Astrocyte (in vitro differentiated cells and primary cell): ENCODE data around the gene METTL25. TPM values are rescaled to one million over a fixed set of nuclear protein-coding genes. Genes with fewer than 3 reads are reported as not detected.

Source experiments
- DNase-seq: peaks from one replicate; pipeline ENCODE4 v3.0.0-alpha.2; 2010; ENCODE audit warnings: low read depth
- FAIRE-seq: peaks from 2 replicates; lab custom pipeline; 2011; peaks lifted over from hg19 to GRCh38; lab: Jason Lieb, UNC
- H2AFZ ChIP-seq: 2 replicates; pipeline ENCODE4 v1.6.0; 2012; ENCODE audit warnings: low read depth, low read length, inconsistent platforms
- H3K27ac ChIP-seq: 2 replicates; pipeline ENCODE4 v1.5.1; 2011; ENCODE audit warnings: low read depth, low read length, inconsistent platforms
- H3K27me3 ChIP-seq: 2 replicates; pipeline ENCODE4 v1.6.0; 2011; ENCODE audit warnings: low read length, inconsistent platforms; ENCODE audit not compliant: insufficient read depth
- H3K36me3 ChIP-seq: 2 replicates; pipeline ENCODE4 v1.5.1; 2011; ENCODE audit warnings: low read length, inconsistent platforms; ENCODE audit not compliant: insufficient read depth
- H3K4me1 ChIP-seq: 2 replicates; pipeline ENCODE4 v1.5.1; 2011; ENCODE audit warnings: low read length, inconsistent platforms; ENCODE audit not compliant: insufficient read depth
- H3K4me2 ChIP-seq: 2 replicates; pipeline ENCODE4 v1.6.0; 2012; ENCODE audit warnings: low read length, inconsistent platforms
- H3K4me3 ChIP-seq: 2 replicates; pipeline ENCODE4 v1.5.1; 2011; ENCODE audit warnings: low read depth, mild to moderate bottlenecking, low read length, inconsistent platforms; ENCODE audit not compliant: insufficient read depth
- H3K79me2 ChIP-seq: 2 replicates; pipeline ENCODE4 v1.6.0; 2012; ENCODE audit warnings: mild to moderate bottlenecking, low read length, inconsistent platforms; ENCODE audit not compliant: insufficient read depth
- H3K9ac ChIP-seq: 2 replicates; pipeline ENCODE4 v1.6.0; 2012; ENCODE audit warnings: mild to moderate bottlenecking, low read length, inconsistent platforms
- H3K9me3 ChIP-seq: 2 replicates; pipeline ENCODE4 v1.5.1; 2012; ENCODE audit warnings: low read depth, mild to moderate bottlenecking, low read length, inconsistent platforms; ENCODE audit not compliant: insufficient read depth
- H4K20me1 ChIP-seq: 2 replicates; pipeline ENCODE4 v1.6.0; 2012; ENCODE audit warnings: low read length, inconsistent platforms; ENCODE audit not compliant: insufficient read depth
- H3K27ac Mint-ChIP-seq: one replicate; pipeline ENCODE4 v1.8.0; 2021; ENCODE audit warnings: mild to moderate bottlenecking, mixed read lengths; ENCODE audit not compliant: unreplicated experiment
- H3K27me3 Mint-ChIP-seq: one replicate; pipeline ENCODE4 v1.8.0; 2021; ENCODE audit warnings: low read depth, mixed read lengths; ENCODE audit not compliant: unreplicated experiment
- H3K36me3 Mint-ChIP-seq: one replicate; pipeline ENCODE4 v1.8.0; 2021; ENCODE audit warnings: low read depth, mixed read lengths; ENCODE audit not compliant: unreplicated experiment
- H3K4me1 Mint-ChIP-seq: one replicate; pipeline ENCODE4 v1.8.0; 2021; ENCODE audit warnings: low read depth, mixed read lengths; ENCODE audit not compliant: unreplicated experiment
- H3K4me3 Mint-ChIP-seq: one replicate; pipeline ENCODE4 v1.8.0; 2021; ENCODE audit warnings: mild to moderate bottlenecking, moderate library complexity, mixed read lengths; ENCODE audit not compliant: unreplicated experiment
- H3K9me3 Mint-ChIP-seq: one replicate; pipeline ENCODE4 v1.8.0; 2021; ENCODE audit warnings: mild to moderate bottlenecking, mixed read lengths; ENCODE audit not compliant: unreplicated experiment
- CTCF ChIP-seq: IDR thresholded peaks from 2 replicates; pipeline ENCODE4 v1.5.1; 2011; ENCODE audit warnings: low read depth, mild to moderate bottlenecking, inconsistent platforms, low read length, moderate library complexity; ENCODE audit not compliant: insufficient read depth
- EZH2 ChIP-seq: IDR thresholded peaks from 2 replicates; pipeline ENCODE4 v1.6.1; 2012; ENCODE audit warnings: mild to moderate bottlenecking, low read length, inconsistent platforms; ENCODE audit not compliant: insufficient read depth
- total RNA-seq: library from RNA; stranded (reverse); gene quantifications from 2 replicates; pipeline ENCODE4 v1.2.1, GENCODE V29; 2021

The METTL25 gene
- total RNA-seq, 1 donor from 2014 or later: 9.4 TPM

- no peaks in the 10 kb centered on the region for H3K4me1 ChIP-seq
- H2AFZ ChIP-seq: no peak overlapping the region
- TF ChIP-seq CTCF (no peak), EZH2 (no peak)
- H3K9me3 ChIP-seq: no peaks in the 10 kb centered on the region
- H3K27me3 ChIP-seq: no peaks in the 10 kb centered on the region
- no peak for DNase-seq
- peaks cover 5% of the 10 kb centered on the region for H3K36me3 Mint-ChIP-seq
- H3K4me1 Mint-ChIP-seq: peaks cover 2% of the 10 kb centered on the region
- peaks cover 17% of the 10 kb centered on the region for H3K79me2 ChIP-seq
- peaks cover 12% of the 10 kb centered on the region for H3K36me3 ChIP-seq
- no peak overlapping the region for H3K27ac ChIP-seq
- no peak overlapping the region for H3K4me2 ChIP-seq
- no peak overlapping the region for H3K27ac Mint-ChIP-seq
- H3K9ac ChIP-seq: no peak overlapping the region
- no peaks in the 10 kb centered on the region for H3K9me3 Mint-ChIP-seq
- H3K27me3 Mint-ChIP-seq: no peaks in the 10 kb centered on the region
- no peaks in the 10 kb centered on the region for H4K20me1 ChIP-seq
- H3K4me3 Mint-ChIP-seq: no peak overlapping the region
- H3K4me3 ChIP-seq: no peak overlapping the region
- no peak for FAIRE-seq
Measured at GRCh38 chr12:82351390-82351789, 6.9 kb upstream of the METTL25 start.

DNA sequence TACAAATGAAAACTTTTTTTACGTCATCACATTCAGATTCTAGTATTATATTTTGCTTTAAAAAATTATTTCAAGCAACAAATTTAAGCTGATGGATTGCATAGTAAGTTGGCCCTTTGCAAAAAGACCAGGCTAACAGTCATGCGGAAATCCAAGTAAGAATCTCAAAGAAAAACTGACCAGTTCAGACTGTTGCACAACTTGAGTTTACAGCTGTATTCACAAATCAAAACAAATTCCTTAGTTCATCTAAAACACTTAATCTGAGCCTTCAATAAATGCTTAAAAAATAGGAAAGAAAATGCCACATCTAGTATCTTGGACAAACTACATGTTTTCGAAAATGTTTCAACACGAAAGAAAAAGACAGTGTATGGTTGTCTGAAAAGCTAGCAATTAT is 989 bp upstream of the METTL25 start:
- no peaks in the 10 kb centered on the region for H3K9me3 Mint-ChIP-seq
- Histone ChIP-seq H3K4me3 (peak overlapping the region; percentile 100), H3K27ac (peak overlapping the region; percentile 98), H3K4me1 (peaks cover 12% of the 10 kb centered on the region), H3K79me2 (peaks cover 50% of the 10 kb centered on the region), H3K9ac (peak overlapping the region; percentile 100), H3K9me3 (no peaks in the 10 kb centered on the region), H2AFZ (no peak overlapping the region), H4K20me1 (no peaks in the 10 kb centered on the region), H3K4me2 (peak overlapping the region; percentile 88), H3K27me3 (no peaks in the 10 kb centered on the region), H3K36me3 (peaks cover 14% of the 10 kb centered on the region)
- no peaks in the 10 kb centered on the region for H3K27me3 Mint-ChIP-seq
- DNase-seq: no peak
- no peak for TF ChIP-seq EZH2
- no peak for TF ChIP-seq CTCF
- peak overlapping the region; percentile 100 for H3K27ac Mint-ChIP-seq
- H3K36me3 Mint-ChIP-seq: peaks cover 4% of the 10 kb centered on the region
- H3K4me3 Mint-ChIP-seq: peak overlapping the region; percentile 100
- FAIRE-seq: no peak
- peaks cover 18% of the 10 kb centered on the region for H3K4me1 Mint-ChIP-seq

DNA sequence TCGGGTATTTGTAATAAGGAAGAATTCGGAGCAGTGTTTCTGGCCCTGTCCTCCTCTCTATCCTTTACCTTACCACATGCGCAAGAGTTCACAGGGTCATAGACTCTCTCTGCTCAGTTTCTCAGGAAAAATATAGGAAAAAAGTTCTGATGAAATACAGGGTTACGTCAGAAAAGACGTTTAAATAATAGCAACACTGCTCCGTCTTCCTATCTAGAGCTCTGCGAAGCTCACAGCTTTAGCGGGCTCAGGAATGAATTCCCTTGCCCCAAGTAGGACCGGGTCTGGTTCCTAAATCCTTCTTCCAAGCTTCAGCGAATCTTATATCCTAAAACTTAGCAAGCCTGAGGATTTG is 507 bp upstream of the METTL25 start:
- H3K9me3 Mint-ChIP-seq: no peaks in the 10 kb centered on the region
- peak overlapping the region; percentile 100 for H3K9ac ChIP-seq
- FAIRE-seq (no peak), DNase-seq (no peak)
- peaks cover 14% of the 10 kb centered on the region for H3K36me3 ChIP-seq
- H3K4me2 ChIP-seq: peak overlapping the region; percentile 88
- H3K4me1 ChIP-seq: peaks cover 12% of the 10 kb centered on the region
- H3K4me1 Mint-ChIP-seq: peaks cover 18% of the 10 kb centered on the region
- H3K9me3 ChIP-seq: no peaks in the 10 kb centered on the region
- TF ChIP-seq CTCF (no peak), EZH2 (no peak)
- H4K20me1 ChIP-seq: no peaks in the 10 kb centered on the region
- H3K27me3 ChIP-seq: no peaks in the 10 kb centered on the region
- H3K36me3 Mint-ChIP-seq: peaks cover 4% of the 10 kb centered on the region
- peak overlapping the region; percentile 100 for H3K27ac Mint-ChIP-seq
- H3K27ac ChIP-seq: peak overlapping the region; percentile 98
- no peaks in the 10 kb centered on the region for H3K27me3 Mint-ChIP-seq
- H3K79me2 ChIP-seq: peaks cover 50% of the 10 kb centered on the region
- H3K4me3 Mint-ChIP-seq: peak overlapping the region; percentile 100
- peak overlapping the region; percentile 100 for H3K4me3 ChIP-seq
- peak overlapping the region; percentile 100 for H2AFZ ChIP-seq
